ENCODE data around the gene ADGRL3. TPM values are rescaled to one million over a fixed set of nuclear protein-coding genes. Genes with fewer than 3 reads are reported as not detected.

The ADGRL3 gene
- total RNA-seq, 1 donor from 2014 or later: 34.5 TPM

DNA sequence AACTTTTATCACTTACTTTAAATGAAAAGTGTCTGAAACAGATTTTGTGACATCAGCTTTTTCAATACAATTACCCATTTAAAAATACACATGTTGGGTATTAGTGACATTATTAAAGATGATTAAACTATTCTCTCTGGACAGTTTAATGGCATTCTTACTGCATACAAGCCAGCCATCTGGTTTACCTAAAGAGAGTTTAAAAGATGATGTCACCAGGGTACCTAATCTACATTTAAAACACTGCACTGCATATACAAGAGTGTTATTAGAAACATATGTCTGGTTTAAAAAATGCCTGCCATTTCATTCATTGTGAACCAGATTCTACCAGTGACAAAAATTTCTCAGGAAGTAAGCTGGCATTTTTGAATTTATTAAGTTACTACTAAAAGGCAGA lies 919.1 kb downstream of the ADGRL3 start:
- H3K27ac Mint-ChIP-seq (ENCODE audit: unreplicated experiment): no peak overlapping the region
- no peak overlapping the region for H3K4me3 Mint-ChIP-seq
- H3K27me3 Mint-ChIP-seq (ENCODE audit: low read depth): no peaks in the 10 kb centered on the region
- no peaks in the 10 kb centered on the region for H3K36me3 Mint-ChIP-seq (ENCODE audit: low read depth)
- H3K4me1 Mint-ChIP-seq: no peaks in the 10 kb centered on the region
- H3K9me3 Mint-ChIP-seq: peaks cover 3% of the 10 kb centered on the region
- TF ChIP-seq, protein P1, sequence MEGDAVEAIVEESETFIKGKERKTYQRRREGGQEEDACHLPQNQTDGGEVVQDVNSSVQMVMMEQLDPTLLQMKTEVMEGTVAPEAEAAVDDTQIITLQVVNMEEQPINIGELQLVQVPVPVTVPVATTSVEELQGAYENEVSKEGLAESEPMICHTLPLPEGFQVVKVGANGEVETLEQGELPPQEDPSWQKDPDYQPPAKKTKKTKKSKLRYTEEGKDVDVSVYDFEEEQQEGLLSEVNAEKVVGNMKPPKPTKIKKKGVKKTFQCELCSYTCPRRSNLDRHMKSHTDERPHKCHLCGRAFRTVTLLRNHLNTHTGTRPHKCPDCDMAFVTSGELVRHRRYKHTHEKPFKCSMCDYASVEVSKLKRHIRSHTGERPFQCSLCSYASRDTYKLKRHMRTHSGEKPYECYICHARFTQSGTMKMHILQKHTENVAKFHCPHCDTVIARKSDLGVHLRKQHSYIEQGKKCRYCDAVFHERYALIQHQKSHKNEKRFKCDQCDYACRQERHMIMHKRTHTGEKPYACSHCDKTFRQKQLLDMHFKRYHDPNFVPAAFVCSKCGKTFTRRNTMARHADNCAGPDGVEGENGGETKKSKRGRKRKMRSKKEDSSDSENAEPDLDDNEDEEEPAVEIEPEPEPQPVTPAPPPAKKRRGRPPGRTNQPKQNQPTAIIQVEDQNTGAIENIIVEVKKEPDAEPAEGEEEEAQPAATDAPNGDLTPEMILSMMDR (conservative IDR thresholded peaks at IDR 0.05): no peak
- no peak for DNase-seq (ENCODE audit: low read depth, low spot score)

DNA sequence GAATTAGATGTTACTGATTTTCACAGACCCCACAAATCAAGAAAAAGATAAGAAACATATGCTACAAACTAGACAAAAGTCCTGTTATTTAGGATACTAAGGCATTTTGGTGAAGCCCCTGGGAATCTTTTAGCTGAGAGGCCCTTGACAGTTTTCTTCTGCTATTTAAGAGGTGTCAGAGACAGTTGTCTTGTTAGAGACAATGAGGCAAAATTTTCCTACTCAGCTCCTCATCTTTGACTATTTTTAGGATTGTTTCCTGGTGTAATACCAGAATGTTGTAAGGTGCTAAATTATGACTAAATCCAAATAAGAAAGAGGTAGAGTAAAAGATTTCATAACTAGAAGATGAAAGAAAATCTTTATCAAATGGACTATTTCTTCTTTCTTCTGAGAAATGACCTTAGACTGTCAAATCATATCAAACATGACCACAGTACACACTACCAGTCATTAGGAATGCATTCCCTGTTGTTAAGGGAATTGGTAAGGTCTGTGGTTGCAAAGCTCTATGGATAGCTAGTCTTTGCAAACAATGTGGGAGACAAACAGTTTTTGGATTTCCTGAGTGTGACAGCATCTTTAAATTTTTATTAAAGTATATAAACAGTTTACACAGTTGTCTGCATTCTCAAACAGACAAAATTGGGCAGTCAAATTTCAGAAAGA lies 926.1 kb downstream of the ADGRL3 start:
- no peak for DNase-seq (ENCODE audit: low read depth, low spot score)
- Mint-ChIP-seq H3K27ac (ENCODE audit: unreplicated experiment) (no peak overlapping the region), H3K36me3 (ENCODE audit: low read depth) (no peaks in the 10 kb centered on the region), H3K4me1 (no peaks in the 10 kb centered on the region), H3K4me3 (no peak overlapping the region), H3K27me3 (ENCODE audit: low read depth) (no peaks in the 10 kb centered on the region), H3K9me3 (peaks cover under 1% of the 10 kb centered on the region)
- TF ChIP-seq, protein P1 (conservative IDR thresholded peaks at IDR 0.05): no peak
